T-helper 1 cell treated with Interleukin-12 subunit alpha and Interleukin-12 subunit beta and Interleukin-4 antibody, amounts not matched to agents 30 μg/mL and 1 μg/mL, for 36 hours (primary cell): Measurements from ENCODE around the gene MAP4K2.
A peak's percentile ranks its signal among the peaks of the same experiment; 100 is the strongest.

ENCODE experiments used
- H3K27ac Mint-ChIP-seq: one replicate; pipeline ENCODE4 v1.8.0; 2021; ENCODE audit warnings: mild to moderate bottlenecking, mixed read lengths
- H3K27me3 Mint-ChIP-seq: one replicate; pipeline ENCODE4 v1.8.0; 2021; ENCODE audit warnings: low read depth, mixed read lengths
- H3K36me3 Mint-ChIP-seq: one replicate; pipeline ENCODE4 v1.8.0; 2021; ENCODE audit warnings: low read depth, mixed read lengths
- H3K4me1 Mint-ChIP-seq: one replicate; pipeline ENCODE4 v1.8.0; 2021; ENCODE audit warnings: low read depth, mixed read lengths
- H3K4me3 Mint-ChIP-seq: one replicate; pipeline ENCODE4 v1.8.0; 2021; ENCODE audit warnings: mild to moderate bottlenecking, moderate library complexity, mixed read lengths
- H3K9me3 Mint-ChIP-seq: one replicate; pipeline ENCODE4 v1.8.0; 2021; ENCODE audit warnings: mixed read lengths

MAP4K2 gene

DNA sequence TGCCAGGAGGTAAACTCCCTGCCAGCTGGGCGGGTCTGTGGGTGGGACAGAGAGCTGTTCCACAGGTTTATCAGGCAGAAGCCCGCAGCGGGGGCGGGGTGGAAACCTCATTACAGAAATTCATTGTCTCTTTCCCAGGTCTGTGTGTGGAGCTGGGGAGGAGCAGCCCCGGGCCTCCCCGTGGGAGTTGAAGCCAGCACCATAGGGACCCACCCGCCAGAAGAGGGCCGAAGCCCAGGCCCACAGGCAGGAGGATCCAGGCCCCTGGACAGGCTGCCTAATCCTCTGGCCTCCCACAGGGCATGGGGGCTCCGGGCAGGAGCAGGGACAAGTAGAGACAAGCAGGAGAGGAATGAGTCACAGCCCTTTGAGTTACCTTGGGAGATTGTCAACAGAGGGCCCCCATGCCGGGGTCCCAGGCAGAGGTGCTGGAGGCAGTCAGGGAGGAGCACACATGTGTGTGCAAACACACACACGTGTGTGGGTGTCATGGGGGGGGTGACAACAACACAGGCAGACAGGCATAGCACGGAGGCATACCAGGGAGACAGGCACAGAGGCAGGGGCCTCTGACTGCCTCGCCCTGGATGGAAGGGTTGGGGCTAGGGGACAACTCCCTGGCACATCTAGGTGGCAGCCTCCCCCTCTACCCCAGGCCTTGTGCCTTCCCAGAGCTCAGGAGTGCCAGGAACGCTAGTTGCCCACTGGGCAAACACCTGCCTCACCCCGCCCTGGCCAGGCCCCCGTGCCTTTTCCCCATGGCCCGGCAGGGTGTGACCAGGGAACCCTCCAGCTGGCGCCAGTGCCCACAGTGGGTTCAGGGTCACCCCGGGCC is 40.1 kb upstream of the MAP4K2 start:
- Mint-ChIP-seq H3K36me3 (no peaks in the 10 kb centered on the region), H3K4me3 (peak overlapping the region; percentile 75), H3K27ac (peak overlapping the region; percentile 17), H3K4me1 (peaks cover 16% of the 10 kb centered on the region), H3K9me3 (no peaks in the 10 kb centered on the region), H3K27me3 (no peaks in the 10 kb centered on the region)

DNA sequence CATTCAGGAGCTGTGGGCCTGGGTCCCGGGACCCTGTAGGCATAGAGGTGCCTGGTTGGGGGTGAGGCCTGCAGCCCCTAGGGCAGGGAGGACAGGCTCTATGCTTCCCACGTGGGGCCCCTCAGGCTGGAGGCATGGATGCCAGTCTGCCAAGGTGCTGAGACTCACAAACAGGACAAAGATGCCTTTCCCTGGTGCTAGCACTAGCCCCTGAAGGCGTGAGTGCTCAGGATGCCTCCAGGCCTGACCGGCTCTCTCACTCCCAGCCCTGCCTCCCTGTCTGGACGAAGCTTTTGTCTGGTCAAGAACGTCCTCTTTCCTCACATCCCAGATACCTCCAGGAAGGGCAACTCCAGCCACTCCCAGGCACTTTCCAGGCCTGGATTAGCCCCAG is 39.3 kb upstream of the MAP4K2 start:
- H3K36me3 Mint-ChIP-seq, result no peaks in the 10 kb centered on the region
- peaks cover 13% of the 10 kb centered on the region for H3K4me1 Mint-ChIP-seq
- no peak overlapping the region for H3K4me3 Mint-ChIP-seq
- H3K27ac Mint-ChIP-seq, result no peak overlapping the region
- H3K9me3 Mint-ChIP-seq, result no peaks in the 10 kb centered on the region
- no peaks in the 10 kb centered on the region for H3K27me3 Mint-ChIP-seq

DNA sequence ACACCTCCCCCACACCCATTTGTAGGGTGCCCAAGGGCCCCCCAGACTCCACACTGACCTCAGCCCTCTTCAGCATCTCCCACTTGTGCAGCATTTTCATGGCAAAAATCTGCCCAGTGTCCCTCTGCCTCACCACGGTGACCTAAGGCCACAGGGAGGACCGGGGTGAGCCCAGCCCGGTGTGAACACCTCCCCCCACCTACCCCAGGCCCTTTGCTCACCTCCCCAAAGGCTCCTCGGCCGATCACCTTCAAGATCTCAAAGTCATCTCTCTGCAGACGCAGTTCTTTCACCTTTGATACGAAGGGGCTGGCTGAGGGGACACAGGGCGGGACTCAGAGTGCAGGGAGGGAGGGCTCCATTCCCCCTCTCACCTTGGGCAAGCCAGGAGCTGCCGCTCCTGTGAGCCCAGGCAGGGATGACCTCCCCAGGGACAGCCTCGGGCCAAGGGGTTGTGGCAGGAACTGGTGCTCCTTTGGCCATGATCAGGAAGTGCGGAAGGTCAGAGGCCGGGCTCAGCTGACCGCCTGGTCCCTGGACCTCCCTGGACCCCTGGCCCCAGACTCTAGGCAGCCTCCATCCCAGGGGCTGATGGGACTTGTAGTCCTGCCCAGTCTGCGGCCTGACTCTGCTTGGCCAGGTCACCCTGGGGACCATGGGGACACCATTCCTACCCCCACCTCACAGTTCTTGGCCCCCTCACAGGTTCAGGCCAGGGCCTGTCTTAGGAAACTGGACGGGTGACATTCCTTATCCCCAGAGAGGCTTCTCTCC is 38.8 kb upstream of the MAP4K2 start:
- H3K36me3 Mint-ChIP-seq, result no peaks in the 10 kb centered on the region
- H3K27ac Mint-ChIP-seq, result no peak overlapping the region
- H3K4me1 Mint-ChIP-seq, result peaks cover 9% of the 10 kb centered on the region
- no peak overlapping the region for H3K4me3 Mint-ChIP-seq
- no peaks in the 10 kb centered on the region for H3K27me3 Mint-ChIP-seq
- H3K9me3 Mint-ChIP-seq, result no peaks in the 10 kb centered on the region

DNA sequence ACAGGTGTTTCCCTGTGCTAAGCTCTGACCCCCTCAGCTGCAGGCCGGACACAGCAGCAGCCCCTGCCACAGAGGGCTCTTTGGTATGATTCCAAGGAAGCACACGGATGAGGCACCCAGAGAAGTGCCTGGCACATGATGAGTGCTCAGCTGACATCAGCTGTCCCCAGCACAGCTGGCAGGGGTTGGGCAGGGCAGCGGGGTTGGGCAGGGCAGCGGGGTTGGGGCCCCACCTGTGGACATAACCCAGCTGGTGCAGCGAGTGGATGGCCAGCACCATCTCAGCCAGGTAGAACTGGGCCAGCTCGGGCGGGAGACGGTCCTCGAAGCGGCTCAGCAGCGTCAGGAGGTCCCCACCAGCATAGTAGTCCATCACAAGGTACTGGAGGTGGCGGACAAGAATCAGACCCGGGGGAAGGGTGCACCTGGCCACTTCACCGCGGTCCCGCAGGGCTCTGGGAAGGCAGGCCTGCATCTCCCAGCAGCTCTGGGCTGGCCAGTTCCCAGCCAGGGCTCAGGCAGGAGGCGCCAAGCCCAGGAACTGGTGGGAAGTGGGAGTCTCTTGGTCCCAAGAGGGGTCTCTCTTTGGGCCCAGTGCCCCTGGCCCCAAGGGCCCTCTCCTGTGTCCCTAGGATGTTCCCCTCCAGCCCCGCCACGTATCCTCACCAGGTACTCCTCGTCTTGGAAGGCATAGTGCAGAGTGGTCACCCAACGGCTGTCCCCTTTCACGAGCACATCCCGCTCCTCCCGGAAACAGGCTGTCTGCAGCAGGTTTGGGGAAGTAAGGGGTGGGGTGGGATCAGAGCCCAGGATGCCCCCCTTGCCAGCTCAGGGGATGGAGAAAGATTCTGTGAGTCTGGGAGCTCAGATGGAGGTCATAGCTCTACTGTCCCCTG is 37.1 kb upstream of the MAP4K2 start:
- no peaks in the 10 kb centered on the region for H3K9me3 Mint-ChIP-seq
- H3K4me1 Mint-ChIP-seq, result peaks cover 7% of the 10 kb centered on the region
- no peaks in the 10 kb centered on the region for H3K36me3 Mint-ChIP-seq
- no peak overlapping the region for H3K4me3 Mint-ChIP-seq
- no peak overlapping the region for H3K27ac Mint-ChIP-seq
- no peaks in the 10 kb centered on the region for H3K27me3 Mint-ChIP-seq

DNA sequence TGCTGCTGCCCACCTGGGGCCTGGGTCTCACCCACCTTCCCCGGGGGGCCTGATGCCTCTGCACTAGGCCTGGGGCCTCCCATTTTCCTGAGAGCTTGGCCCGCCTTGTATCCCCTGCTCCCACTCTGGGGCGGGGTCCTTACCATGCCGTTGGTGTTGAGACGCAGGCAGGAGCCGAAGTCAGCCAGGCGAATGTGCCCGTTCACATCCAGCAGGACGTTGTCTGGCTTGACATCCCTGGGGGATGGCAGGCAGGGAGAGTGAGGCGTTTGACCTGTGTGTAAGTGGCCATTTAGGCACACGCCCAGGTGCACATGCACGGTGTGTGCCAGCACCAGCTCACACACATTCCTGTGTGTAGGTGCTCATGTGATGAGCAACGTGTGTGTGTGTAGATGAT is 36.3 kb upstream of the MAP4K2 start:
- Mint-ChIP-seq H3K4me3 (no peak overlapping the region), H3K9me3 (no peaks in the 10 kb centered on the region), H3K4me1 (peaks cover 4% of the 10 kb centered on the region), H3K27me3 (no peaks in the 10 kb centered on the region), H3K36me3 (no peaks in the 10 kb centered on the region), H3K27ac (no peak overlapping the region)

DNA sequence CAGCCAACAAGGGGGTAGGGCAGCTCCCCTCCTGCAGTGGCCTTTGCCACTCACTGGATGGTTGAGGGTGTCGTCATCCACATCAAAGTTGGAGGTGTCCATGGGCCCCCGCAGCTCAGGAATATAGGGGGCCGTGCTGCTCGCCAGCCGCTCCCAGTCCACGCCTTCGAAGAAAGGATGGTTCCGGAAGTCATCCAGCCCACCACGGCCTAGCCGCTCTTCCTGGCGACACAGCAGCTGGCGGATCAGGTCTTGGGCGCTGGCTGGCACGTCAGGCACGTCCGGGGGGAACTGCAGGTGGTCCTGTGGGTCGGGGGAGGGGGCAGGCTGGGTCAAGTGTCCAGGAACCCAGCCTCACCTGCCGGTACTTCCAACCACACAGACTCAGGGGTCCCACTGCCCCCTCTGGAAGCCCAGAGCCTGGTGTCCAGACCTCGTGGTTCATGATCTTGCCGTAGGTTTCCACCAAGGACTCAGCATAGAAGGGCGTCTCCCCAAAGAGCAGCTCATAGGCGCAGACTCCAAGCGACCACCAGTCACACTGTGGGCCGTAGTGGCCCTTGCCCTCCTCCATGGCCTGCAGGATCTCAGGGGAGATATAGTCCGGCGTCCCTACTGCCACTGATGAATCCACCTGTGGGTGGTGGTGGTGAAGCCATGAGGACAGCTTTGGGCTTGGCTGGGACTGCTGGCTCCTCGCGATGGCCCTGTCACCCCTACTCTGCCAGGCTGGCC is 35.8 kb upstream of the MAP4K2 start:
- no peaks in the 10 kb centered on the region for H3K27me3 Mint-ChIP-seq
- H3K4me3 Mint-ChIP-seq, result no peak overlapping the region
- no peaks in the 10 kb centered on the region for H3K9me3 Mint-ChIP-seq
- H3K4me1 Mint-ChIP-seq, result peaks cover 3% of the 10 kb centered on the region
- no peaks in the 10 kb centered on the region for H3K36me3 Mint-ChIP-seq
- no peak overlapping the region for H3K27ac Mint-ChIP-seq

DNA sequence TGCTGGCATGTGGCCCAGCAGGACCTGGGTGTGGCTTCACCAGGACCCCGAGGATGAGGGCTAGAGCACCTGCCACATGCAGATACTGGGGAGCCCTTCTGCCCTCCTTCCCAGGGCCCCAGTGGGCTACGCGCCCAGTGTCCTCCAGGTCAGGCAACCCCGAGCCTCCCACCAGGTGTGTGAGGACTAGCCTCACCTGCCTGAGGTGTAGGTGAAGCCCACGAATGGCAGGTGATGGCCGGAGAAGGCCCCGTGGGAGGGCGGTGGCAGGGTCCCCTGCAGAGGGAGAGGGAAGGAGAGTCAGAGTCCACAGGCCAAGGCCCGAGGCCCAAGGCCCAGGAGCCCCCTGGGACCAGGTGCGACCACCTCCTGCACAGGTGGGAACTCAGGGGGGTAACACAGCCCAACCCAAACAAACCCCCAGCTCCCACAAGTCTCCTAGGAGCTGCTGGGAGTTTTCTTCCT is 34.9 kb upstream of the MAP4K2 start:
- no peaks in the 10 kb centered on the region for H3K27me3 Mint-ChIP-seq
- no peak overlapping the region for H3K4me3 Mint-ChIP-seq
- no peaks in the 10 kb centered on the region for H3K9me3 Mint-ChIP-seq
- H3K36me3 Mint-ChIP-seq, result no peaks in the 10 kb centered on the region
- peaks cover under 1% of the 10 kb centered on the region for H3K4me1 Mint-ChIP-seq
- H3K27ac Mint-ChIP-seq, result no peak overlapping the region

DNA sequence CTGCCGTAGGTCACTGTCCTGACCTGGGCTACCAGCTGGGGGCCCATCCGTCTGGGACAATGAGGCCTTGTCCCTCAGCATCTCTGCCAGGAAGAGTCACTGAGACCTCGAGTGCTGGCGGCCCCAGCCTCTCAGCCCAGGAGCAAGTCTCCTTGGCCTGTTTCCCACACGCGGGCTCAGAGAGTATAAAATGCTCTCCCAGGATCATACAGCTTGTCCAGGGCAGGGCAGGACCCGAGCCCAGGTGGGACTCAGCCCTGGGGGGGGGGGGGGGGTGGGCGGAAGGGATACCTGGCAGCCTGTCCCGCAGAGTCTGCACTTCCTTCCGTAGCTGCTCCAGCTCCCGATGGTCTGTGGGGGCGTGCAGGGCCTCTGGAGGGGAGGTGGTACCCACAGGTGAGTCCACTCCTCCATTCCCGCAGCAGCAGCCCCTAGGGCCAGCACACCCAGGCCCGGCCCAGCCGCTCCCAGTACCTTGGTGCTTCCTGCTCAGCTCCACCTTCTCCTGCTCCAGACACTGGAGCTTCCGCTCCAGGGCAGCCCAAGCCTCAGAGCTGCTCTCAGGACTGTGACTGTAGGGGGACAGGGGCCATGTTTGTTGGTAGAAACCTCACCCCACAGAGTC is 33.5 kb upstream of the MAP4K2 start:
- H3K36me3 Mint-ChIP-seq, result no peaks in the 10 kb centered on the region
- H3K4me1 Mint-ChIP-seq, result no peaks in the 10 kb centered on the region
- no peak overlapping the region for H3K27ac Mint-ChIP-seq
- no peak overlapping the region for H3K4me3 Mint-ChIP-seq
- H3K9me3 Mint-ChIP-seq, result no peaks in the 10 kb centered on the region
- H3K27me3 Mint-ChIP-seq, result no peaks in the 10 kb centered on the region

DNA sequence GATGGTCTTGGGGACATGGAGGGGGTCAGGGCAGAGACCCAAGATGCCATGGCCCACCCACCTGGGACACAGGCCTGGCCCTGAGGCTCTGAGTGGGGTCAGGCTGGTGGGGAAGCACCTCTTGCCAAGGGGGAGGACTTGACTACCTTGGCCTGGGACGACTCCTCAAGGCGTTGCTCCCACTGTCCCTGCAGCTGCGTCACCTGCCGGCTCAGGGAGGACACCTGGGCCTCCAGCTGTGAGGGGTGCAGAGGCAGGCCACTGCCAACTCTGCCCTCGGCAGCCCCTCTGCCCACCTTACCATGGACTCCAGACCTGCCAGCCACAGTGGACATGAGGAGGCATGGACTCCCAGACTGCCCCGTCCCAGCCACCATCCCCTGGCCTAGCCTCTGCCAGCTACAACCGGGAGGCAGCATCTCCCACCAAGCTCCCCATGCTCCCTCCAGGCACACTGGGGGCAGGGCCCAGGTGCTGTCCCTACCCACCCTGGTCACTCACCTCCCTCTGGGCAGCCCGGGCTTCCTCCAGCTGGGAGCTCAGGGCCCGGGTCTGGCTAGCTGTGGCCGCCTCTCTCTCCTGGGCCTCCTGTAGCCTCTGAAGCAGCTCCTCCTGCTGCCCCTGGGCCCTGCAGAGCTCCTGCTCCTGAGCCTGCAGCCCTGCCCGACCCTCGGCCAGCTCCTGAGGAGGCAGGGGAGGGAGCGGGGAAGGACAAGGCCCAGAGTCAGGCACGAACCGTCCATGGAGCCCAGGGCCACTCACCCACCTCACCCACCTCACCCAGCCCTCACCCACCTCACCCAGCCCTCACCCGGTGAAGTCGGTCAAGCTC is 32.8 kb upstream of the MAP4K2 start:
- H3K9me3 Mint-ChIP-seq, result no peaks in the 10 kb centered on the region
- H3K36me3 Mint-ChIP-seq, result no peaks in the 10 kb centered on the region
- H3K27me3 Mint-ChIP-seq, result no peaks in the 10 kb centered on the region
- H3K4me3 Mint-ChIP-seq, result no peak overlapping the region
- H3K4me1 Mint-ChIP-seq, result no peaks in the 10 kb centered on the region
- no peak overlapping the region for H3K27ac Mint-ChIP-seq

DNA sequence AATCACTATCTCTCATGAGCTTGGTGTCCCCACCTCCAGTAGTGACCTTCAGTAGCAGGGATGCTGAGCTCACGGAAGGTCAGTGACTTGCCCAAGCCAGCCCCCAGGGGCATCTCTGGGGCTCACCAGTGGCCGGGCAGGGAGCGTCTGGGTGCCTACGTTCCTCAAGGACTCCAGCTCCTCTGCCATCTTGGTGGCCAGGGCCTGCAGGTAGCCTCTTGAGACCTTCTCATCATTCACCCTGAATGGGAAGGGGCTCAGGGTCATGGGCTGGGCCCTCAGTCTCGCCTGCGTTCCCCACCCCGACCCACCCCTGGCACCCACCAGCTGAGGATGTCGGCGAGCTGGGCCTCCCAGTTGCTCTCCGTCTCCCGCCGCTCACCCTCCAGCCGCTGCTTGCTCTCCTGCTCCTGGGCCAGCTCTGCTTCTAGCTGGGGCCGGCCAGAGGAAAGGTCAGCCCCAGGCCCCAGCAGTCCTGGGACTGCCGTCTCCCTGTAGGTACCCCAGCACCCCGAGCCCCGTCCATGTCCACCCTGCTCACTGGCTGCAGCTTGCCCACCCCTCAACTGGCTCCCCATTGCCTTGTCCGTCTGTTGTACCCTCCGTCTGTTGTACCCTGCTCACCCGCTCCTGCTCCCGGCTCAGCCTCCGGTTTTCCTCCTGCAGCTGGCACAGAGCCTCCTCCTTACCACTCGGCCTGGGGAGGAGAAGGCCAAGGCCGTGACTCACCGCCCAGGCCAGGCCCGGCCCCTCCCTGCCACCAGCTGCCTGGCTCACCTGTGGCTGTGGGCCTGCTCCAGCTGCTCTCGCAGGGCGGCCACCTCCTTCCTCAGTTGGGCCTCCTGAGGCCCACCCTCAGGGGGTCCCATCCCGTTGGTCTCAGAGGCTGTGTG is 32.0 kb upstream of the MAP4K2 start:
- H3K27ac Mint-ChIP-seq, result no peak overlapping the region
- H3K36me3 Mint-ChIP-seq, result no peaks in the 10 kb centered on the region
- no peaks in the 10 kb centered on the region for H3K27me3 Mint-ChIP-seq
- H3K4me3 Mint-ChIP-seq, result no peak overlapping the region
- H3K4me1 Mint-ChIP-seq, result no peaks in the 10 kb centered on the region
- no peaks in the 10 kb centered on the region for H3K9me3 Mint-ChIP-seq

DNA sequence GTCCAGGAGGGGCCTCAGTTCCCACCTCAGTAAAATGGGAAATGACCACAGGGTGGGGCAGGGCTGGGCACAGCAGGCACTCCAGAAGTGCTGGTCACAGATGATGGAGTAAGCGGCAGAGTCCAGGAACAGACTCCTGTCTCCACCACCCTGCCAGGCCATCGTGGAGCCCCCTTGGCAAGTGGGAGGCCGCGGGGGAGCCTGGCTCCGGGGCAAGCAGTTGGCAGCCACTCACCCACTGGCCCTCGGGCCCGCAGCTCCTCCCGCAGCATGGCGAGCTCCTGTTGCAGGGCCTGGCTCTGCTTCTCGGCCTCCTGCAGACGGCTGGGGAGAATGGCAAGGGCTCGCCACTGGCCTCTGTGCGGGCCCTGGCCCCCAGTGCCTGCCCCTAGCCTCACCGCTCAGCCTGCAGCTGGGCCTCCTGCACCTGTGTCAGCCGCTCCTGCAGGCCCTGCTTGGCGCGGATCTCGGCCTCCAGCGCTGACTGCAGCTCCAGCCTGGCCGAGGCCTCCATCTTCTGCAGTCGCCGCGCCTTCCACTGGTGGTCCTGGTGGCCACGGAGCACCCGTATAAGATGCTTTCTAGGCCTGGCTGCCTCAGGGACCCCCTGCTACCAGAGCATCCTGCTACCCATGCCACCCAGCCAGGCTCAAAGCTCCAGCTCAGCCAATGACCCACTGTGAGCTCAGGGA is 31.2 kb upstream of the MAP4K2 start:
- no peaks in the 10 kb centered on the region for H3K36me3 Mint-ChIP-seq
- H3K4me3 Mint-ChIP-seq, result no peak overlapping the region
- no peaks in the 10 kb centered on the region for H3K4me1 Mint-ChIP-seq
- no peaks in the 10 kb centered on the region for H3K9me3 Mint-ChIP-seq
- no peak overlapping the region for H3K27ac Mint-ChIP-seq
- H3K27me3 Mint-ChIP-seq, result no peaks in the 10 kb centered on the region

DNA sequence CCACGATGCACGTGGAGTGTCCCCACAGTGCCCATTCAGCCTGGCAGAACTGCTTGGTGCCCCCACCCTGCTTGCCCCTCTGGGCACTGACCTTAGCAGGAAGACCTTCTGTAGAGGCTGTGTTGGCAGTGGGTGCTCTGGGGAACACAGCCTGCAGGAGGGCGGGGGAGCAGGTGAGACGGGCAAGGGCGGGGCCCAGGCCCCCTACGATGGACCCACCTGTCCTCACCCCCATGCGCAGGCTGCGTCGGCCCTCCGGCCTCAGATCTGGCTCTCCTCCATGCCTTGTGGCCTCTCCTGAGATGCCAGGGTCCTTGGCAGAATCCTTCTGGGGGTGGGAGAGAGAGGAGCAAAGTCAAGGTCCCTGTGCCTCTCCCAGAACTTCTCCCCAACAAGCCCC is 30.5 kb upstream of the MAP4K2 start:
- no peaks in the 10 kb centered on the region for H3K27me3 Mint-ChIP-seq
- H3K36me3 Mint-ChIP-seq, result no peaks in the 10 kb centered on the region
- H3K27ac Mint-ChIP-seq, result no peak overlapping the region
- H3K4me3 Mint-ChIP-seq, result no peak overlapping the region
- H3K9me3 Mint-ChIP-seq, result no peaks in the 10 kb centered on the region
- no peaks in the 10 kb centered on the region for H3K4me1 Mint-ChIP-seq
